Trophoblast cell (in vitro differentiated cells and primary cell): ENCODE data around the gene ULK4.

Source experiments
- DNase-seq, 2 donors: peaks; one replicate each; pipeline ENCODE4 v3.0.0-alpha.2; 2016
- H2AFZ ChIP-seq: 2 replicates; pipeline ENCODE4 v1.6.1; 2013; ENCODE audit warnings: low read length, moderate library complexity, mild to moderate bottlenecking; ENCODE audit not compliant: insufficient read depth, poor library complexity
- H2AK5ac ChIP-seq: 2 replicates; pipeline ENCODE4 v1.6.1; 2013; ENCODE audit warnings: mild to moderate bottlenecking, low read length
- H2BK120ac ChIP-seq: 2 replicates; pipeline ENCODE4 v1.6.1; 2013; ENCODE audit warnings: low read length, mild to moderate bottlenecking, moderate library complexity; ENCODE audit not compliant: insufficient read depth, poor library complexity
- H2BK12ac ChIP-seq: 2 replicates; pipeline ENCODE4 v1.6.1; 2013; ENCODE audit warnings: mild to moderate bottlenecking, low read length, moderate library complexity
- H2BK5ac ChIP-seq: 2 replicates; pipeline ENCODE4 v1.6.1; 2013; ENCODE audit warnings: low read length, low read depth, moderate library complexity, mild to moderate bottlenecking; ENCODE audit not compliant: poor library complexity
- H3K14ac ChIP-seq: 2 replicates; pipeline ENCODE4 v1.6.1; 2013; ENCODE audit warnings: mild to moderate bottlenecking, low read length
- H3K18ac ChIP-seq: 2 replicates; pipeline ENCODE4 v1.6.1; 2013; ENCODE audit warnings: mild to moderate bottlenecking, low read length
- H3K23ac ChIP-seq: 2 replicates; pipeline ENCODE4 v1.6.1; 2013; ENCODE audit warnings: low read length
- H3K27ac ChIP-seq: 2 replicates; pipeline ENCODE4 v1.5.1; 2013; ENCODE audit warnings: low read depth, mild to moderate bottlenecking, inconsistent platforms, low read length, moderate library complexity
- H3K27me3 ChIP-seq: 2 replicates; pipeline ENCODE4 v1.6.1; 2013; ENCODE audit warnings: inconsistent platforms, mild to moderate bottlenecking, low read length, moderate library complexity; ENCODE audit not compliant: insufficient read depth
- H3K36me3 ChIP-seq, 2 experiments: 1 replicate in 1 of 2; 2 replicates in 1 of 2; pipeline ENCODE4 v1.6.1; 2013; ENCODE audit warnings: low read length in 2 of 2, mild to moderate bottlenecking in 2 of 2, moderate library complexity in 1 of 2; ENCODE audit not compliant: insufficient read depth in 2 of 2, control insufficient read depth in 1 of 2
- H3K4ac ChIP-seq: 2 replicates; pipeline ENCODE4 v1.6.1; 2013; ENCODE audit warnings: low read depth, mild to moderate bottlenecking, low read length, moderate library complexity
- H3K4me1 ChIP-seq, 2 experiments: 1 replicate in 1 of 2; 2 replicates in 1 of 2; pipeline ENCODE4 v1.6.1; 2013; ENCODE audit warnings: low read length in 2 of 2, mild to moderate bottlenecking in 2 of 2, moderate library complexity in 1 of 2; ENCODE audit not compliant: insufficient read depth in 2 of 2, control insufficient read depth in 1 of 2
- H3K4me2 ChIP-seq: 2 replicates; pipeline ENCODE4 v1.6.1; 2013; ENCODE audit warnings: inconsistent platforms, mild to moderate bottlenecking, low read length, moderate library complexity
- H3K4me3 ChIP-seq: 2 replicates; pipeline ENCODE4 v1.5.1; 2013; ENCODE audit warnings: mild to moderate bottlenecking, low read depth, low read length, inconsistent platforms
- H3K79me1 ChIP-seq: one replicate; pipeline ENCODE4 v1.6.1; 2013; ENCODE audit warnings: low read length
- H3K79me2 ChIP-seq: 2 replicates; pipeline ENCODE4 v1.6.1; 2013; ENCODE audit warnings: low read length, mild to moderate bottlenecking; ENCODE audit not compliant: control insufficient read depth, insufficient read depth, poor library complexity
- H3K9ac ChIP-seq: 2 replicates; pipeline ENCODE4 v1.6.1; 2013; ENCODE audit warnings: mild to moderate bottlenecking, low read length
- H3K9me3 ChIP-seq: 2 replicates; pipeline ENCODE4 v1.6.1; 2013; ENCODE audit warnings: low read depth, mild to moderate bottlenecking, control low read depth, inconsistent platforms, low read length; ENCODE audit not compliant: insufficient read depth
- H4K12ac ChIP-seq: 2 replicates; pipeline ENCODE4 v1.6.1; 2013; ENCODE audit warnings: low read depth, mild to moderate bottlenecking, low read length, moderate library complexity
- H4K8ac ChIP-seq: 2 replicates; pipeline ENCODE4 v1.6.1; 2013; ENCODE audit warnings: low read depth, mild to moderate bottlenecking, low read length, moderate library complexity
- H4K91ac ChIP-seq: one replicate; pipeline ENCODE4 v1.6.1; 2013; ENCODE audit warnings: low read depth, mild to moderate bottlenecking, low read length, moderate library complexity
- WGBS: extraction: QIAGEN DNeasy Blood & Tissue Kit; methylation state at CpG from one replicate; pipeline ENCODE4 v1.1.7; 2013; ENCODE audit warnings: missing lambda C conversion rate; ENCODE audit not compliant: insufficient read length, insufficient coverage; ENCODE audit errors: extremely low coverage; 5-methylcytosine and 5-hydroxymethylcytosine counted together

The ULK4 gene

GRCh38 chr3:41716471-41716870 lies 245.4 kb downstream of the ULK4 start:
- WGBS, result no CpG with 5 or more reads among the region's 1 CpG
- Histone ChIP-seq H4K91ac (no peak overlapping the region), H3K27me3 (no peaks in the 10 kb centered on the region), H3K14ac (no peak overlapping the region), H3K9ac (no peak overlapping the region), H2BK12ac (no peak overlapping the region), H2AFZ (no peak overlapping the region), H3K23ac (no peak overlapping the region), H2AK5ac (no peak overlapping the region), H3K4ac (no peak overlapping the region), H3K79me1 (peaks cover 7% of the 10 kb centered on the region), H3K27ac (no peak overlapping the region), H3K79me2 (no peaks in the 10 kb centered on the region), H3K9me3 (no peaks in the 10 kb centered on the region), H2BK120ac (no peak overlapping the region), H2BK5ac (no peak overlapping the region), H3K36me3 (no peaks in the 10 kb centered on the region), H3K4me3 (no peak overlapping the region), H3K4me1 (peaks cover 2 to 5% of the 10 kb centered on the region in 2 experiments), H4K12ac (no peak overlapping the region), H3K4me2 (no peak overlapping the region), H4K8ac (no peak overlapping the region), H3K18ac (no peak overlapping the region)
- no peak for DNase-seq

DNA sequence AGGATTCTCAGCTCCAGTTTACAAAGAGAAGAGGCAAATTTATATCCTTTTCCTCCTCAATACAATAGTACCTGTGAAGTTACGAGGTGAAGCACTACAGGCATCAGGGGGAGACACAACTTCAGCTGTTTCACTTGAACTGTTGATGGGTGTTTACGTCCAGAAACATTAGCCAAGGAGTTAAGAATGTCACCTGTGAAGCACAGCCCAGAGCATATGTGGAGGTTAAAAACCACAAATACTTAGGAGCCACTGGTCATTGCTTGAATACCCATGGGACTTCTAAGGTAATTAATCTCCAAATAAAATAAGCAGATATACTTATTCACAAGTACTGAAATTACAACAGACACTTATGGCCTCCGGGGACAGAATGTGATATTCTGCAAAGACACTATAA lies 246.5 kb downstream of the ULK4 start:
- Histone ChIP-seq H2AFZ (no peak overlapping the region), H3K4me3 (no peak overlapping the region), H3K4me2 (no peak overlapping the region), H2BK12ac (no peak overlapping the region), H4K12ac (no peak overlapping the region), H3K79me1 (peaks cover 7% of the 10 kb centered on the region), H4K8ac (no peak overlapping the region), H3K36me3 (no peaks in the 10 kb centered on the region), H3K23ac (no peak overlapping the region), H3K27ac (no peak overlapping the region), H3K4ac (no peak overlapping the region), H3K4me1 (peaks cover 7 to 11% of the 10 kb centered on the region in 2 experiments), H3K9me3 (no peaks in the 10 kb centered on the region), H2AK5ac (no peak overlapping the region), H4K91ac (no peak overlapping the region), H3K14ac (no peak overlapping the region), H2BK120ac (no peak overlapping the region), H3K27me3 (no peaks in the 10 kb centered on the region), H2BK5ac (no peak overlapping the region), H3K9ac (no peak overlapping the region), H3K79me2 (no peaks in the 10 kb centered on the region), H3K18ac (no peak overlapping the region)
- DNase-seq, result no peak
- WGBS, result no CpG with 5 or more reads among the region's 3 CpGs

- H3K27ac ChIP-seq, result no peak overlapping the region
- H3K79me2 ChIP-seq, result no peaks in the 10 kb centered on the region
- H2AK5ac ChIP-seq, result no peak overlapping the region
Measured at GRCh38 chr3:41711651-41712050, 250.3 kb downstream of the ULK4 start.

GRCh38 chr3:41710646-41711388 lies 251.1 kb downstream of the ULK4 start:
- no peak overlapping the region for H2BK5ac ChIP-seq
- H3K79me2 ChIP-seq, result no peaks in the 10 kb centered on the region
- H3K9ac ChIP-seq, result no peak overlapping the region
- no peak overlapping the region for H2BK12ac ChIP-seq
- H3K36me3 ChIP-seq, result no peaks in the 10 kb centered on the region
- H3K14ac ChIP-seq, result no peak overlapping the region
- H3K4me3 ChIP-seq, result no peak overlapping the region
- H3K9me3 ChIP-seq, result no peaks in the 10 kb centered on the region
- peaks cover 5 to 9% of the 10 kb centered on the region in 2 experiments for H3K4me1 ChIP-seq
- WGBS, result no CpG with 5 or more reads among the region's 8 CpGs
- H2BK120ac ChIP-seq, result no peak overlapping the region
- no peak overlapping the region for H2AFZ ChIP-seq
- no peak overlapping the region for H3K4ac ChIP-seq
- peak overlapping the region; percentile 40 for H3K4me2 ChIP-seq
- no peak overlapping the region for H4K8ac ChIP-seq
- no peak overlapping the region for H3K18ac ChIP-seq
- no peaks in the 10 kb centered on the region for H3K27me3 ChIP-seq
- H3K23ac ChIP-seq, result no peak overlapping the region
- H4K12ac ChIP-seq, result no peak overlapping the region
- no peak overlapping the region for H4K91ac ChIP-seq
- H3K79me1 ChIP-seq, result peaks cover 3% of the 10 kb centered on the region
- no peak for DNase-seq
- no peak overlapping the region for H2AK5ac ChIP-seq
- peak overlapping the region; percentile 19 for H3K27ac ChIP-seq

More at GRCh38 chr3:41711651-41712050, 250.3 kb downstream of the ULK4 start:
- no peak overlapping the region for H4K91ac ChIP-seq
- H3K4ac ChIP-seq, result no peak overlapping the region
- H3K14ac ChIP-seq, result no peak overlapping the region
- no peaks in the 10 kb centered on the region for H3K36me3 ChIP-seq
- no peak overlapping the region for H4K8ac ChIP-seq
- no peak overlapping the region for H2BK5ac ChIP-seq
- peaks cover 5 to 9% of the 10 kb centered on the region in 2 experiments for H3K4me1 ChIP-seq
- H3K18ac ChIP-seq, result no peak overlapping the region
- no peak overlapping the region for H2BK12ac ChIP-seq
- H3K27me3 ChIP-seq, result no peaks in the 10 kb centered on the region
- no peak overlapping the region for H3K4me3 ChIP-seq
- H3K9me3 ChIP-seq, result no peaks in the 10 kb centered on the region
- no peak for DNase-seq
- no peak overlapping the region for H2BK120ac ChIP-seq
- H3K4me2 ChIP-seq, result no peak overlapping the region
- no peak overlapping the region for H2AFZ ChIP-seq
- peaks cover 3% of the 10 kb centered on the region for H3K79me1 ChIP-seq
- no peak overlapping the region for H3K23ac ChIP-seq
- no peak overlapping the region for H4K12ac ChIP-seq
- no peak overlapping the region for H3K9ac ChIP-seq
